Mononuclear cell (primary cell): ENCODE data around the gene LHFPL2. TPM values are rescaled to one million over a fixed set of nuclear protein-coding genes. Genes with fewer than 3 reads are reported as not detected.
"Not testable (repeated sequence)": the region's sequence is repeated elsewhere in the genome, so short reads cannot be mapped to it uniquely, and the experiment has no call there.

Experiments used
- H3K27me3 ChIP-seq: 2 replicates; pipeline ENCODE4 v1.6.0; 2011; ENCODE audit warnings: low read length, control low read depth; ENCODE audit not compliant: insufficient read depth
- H3K4me1 ChIP-seq: 2 replicates; pipeline ENCODE4 v1.5.1; 2011; ENCODE audit warnings: mild to moderate bottlenecking, low read length, control low read depth; ENCODE audit not compliant: insufficient read depth
- H3K4me3 ChIP-seq: 2 replicates; pipeline ENCODE4 v1.5.1; 2011; ENCODE audit warnings: mild to moderate bottlenecking, low read length, moderate library complexity
- H3K9me3 ChIP-seq: 2 replicates; pipeline ENCODE4 v1.5.1; 2011; ENCODE audit warnings: low read depth, mild to moderate bottlenecking, control low read depth, low read length
- total RNA-seq: library from RNA; depleted of rRNA; stranded (reverse); fragments of >200 nt; gene quantifications from one replicate; pipeline ENCODE4 v1.2.3, GENCODE V29; 2012

Gene LHFPL2
- total RNA-seq, 1 donor, result 9.4 TPM

GRCh38 chr5:78624992-78625391, 23.6 kb downstream of the LHFPL2 start:
- Histone ChIP-seq H3K4me3 (no peak overlapping the region), H3K4me1 (peaks cover 5% of the 10 kb centered on the region), H3K9me3 (no peaks in the 10 kb centered on the region), H3K27me3 (no peaks in the 10 kb centered on the region)

DNA sequence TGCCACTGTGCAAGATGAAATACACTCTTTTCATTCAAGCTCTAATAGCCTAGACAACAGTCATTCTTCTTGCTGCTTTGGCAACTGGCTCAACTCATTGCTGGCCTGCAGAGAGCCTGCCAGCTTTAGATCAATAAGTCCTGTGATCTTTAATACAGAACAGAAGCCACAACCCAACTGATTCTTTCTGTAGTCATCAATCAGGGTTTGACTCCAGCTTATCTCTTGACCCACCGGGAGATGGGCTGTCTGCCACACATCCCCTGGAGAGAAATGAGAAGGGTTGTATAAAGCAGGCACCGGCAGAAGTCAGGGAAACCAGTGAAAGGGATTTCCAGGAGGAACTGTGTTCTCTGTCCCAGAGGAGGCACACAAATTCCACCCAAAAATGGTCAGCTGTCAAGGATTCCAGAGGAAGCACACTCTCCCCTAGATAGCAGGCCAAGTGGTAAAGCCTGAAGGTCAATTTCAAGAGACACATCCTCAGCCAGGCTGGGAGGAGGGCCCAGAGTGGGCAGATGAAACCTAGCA, 24.5 kb downstream of the LHFPL2 start:
- Histone ChIP-seq H3K4me1 (peaks cover 5% of the 10 kb centered on the region), H3K9me3 (no peaks in the 10 kb centered on the region), H3K4me3 (no peak overlapping the region), H3K27me3 (no peaks in the 10 kb centered on the region)

- Histone ChIP-seq H3K27me3 (no peaks in the 10 kb centered on the region), H3K4me1 (no peaks in the 10 kb centered on the region), H3K9me3 (no peaks in the 10 kb centered on the region)
Measured at GRCh38 chr5:78622302-78622971, 26.1 kb downstream of the LHFPL2 start.

GRCh38 chr5:78621291-78621738, 27.3 kb downstream of the LHFPL2 start:
- Histone ChIP-seq H3K4me1 (no peaks in the 10 kb centered on the region), H3K9me3 (no peaks in the 10 kb centered on the region), H3K4me3 (no peak overlapping the region), H3K27me3 (no peaks in the 10 kb centered on the region)

More at GRCh38 chr5:78622302-78622971, 26.1 kb downstream of the LHFPL2 start:
- no peak overlapping the region for H3K4me3 ChIP-seq

DNA sequence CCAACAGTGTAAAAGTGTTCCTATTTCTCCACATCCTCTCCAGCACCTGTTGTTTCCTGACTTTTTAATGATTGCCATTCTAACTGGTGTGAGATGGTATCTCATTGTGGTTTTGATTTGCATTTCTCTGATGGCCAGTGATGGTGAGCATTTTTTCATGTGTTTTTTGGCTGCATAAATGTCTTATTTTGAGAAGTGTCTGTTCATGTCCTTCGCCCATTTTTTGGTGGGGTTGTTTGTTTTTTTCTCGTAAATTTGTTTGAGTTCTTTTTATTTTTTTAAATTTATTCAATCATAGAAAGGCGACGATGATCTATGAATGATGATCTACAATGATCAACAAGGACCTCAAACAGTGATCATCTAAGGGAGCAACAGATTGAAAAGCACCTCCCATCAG, 28.5 kb downstream of the LHFPL2 start:
- not testable (repeated sequence) for H3K9me3 ChIP-seq, H3K4me1 ChIP-seq, H3K4me3 ChIP-seq

GRCh38 chr5:78618303-78618702, 30.3 kb downstream of the LHFPL2 start:
- H3K4me1 ChIP-seq, result no peaks in the 10 kb centered on the region
- H3K27me3 ChIP-seq, result no peaks in the 10 kb centered on the region
- no peaks in the 10 kb centered on the region for H3K9me3 ChIP-seq
- H3K4me3 ChIP-seq, result no peak overlapping the region

More for the DNA sequence above, 28.5 kb downstream of the LHFPL2 start:
- not testable (repeated sequence) for H3K27me3 ChIP-seq

GRCh38 chr5:78615697-78616096, 32.9 kb downstream of the LHFPL2 start:
- Histone ChIP-seq H3K27me3 (no peaks in the 10 kb centered on the region), H3K4me3 (no peak overlapping the region), H3K9me3 (no peaks in the 10 kb centered on the region), H3K4me1 (no peaks in the 10 kb centered on the region)

- Histone ChIP-seq H3K4me1 (no peaks in the 10 kb centered on the region), H3K9me3 (no peaks in the 10 kb centered on the region), H3K27me3 (no peaks in the 10 kb centered on the region), H3K4me3 (no peak overlapping the region)
Measured at GRCh38 chr5:78614816-78615215, 33.8 kb downstream of the LHFPL2 start.

DNA sequence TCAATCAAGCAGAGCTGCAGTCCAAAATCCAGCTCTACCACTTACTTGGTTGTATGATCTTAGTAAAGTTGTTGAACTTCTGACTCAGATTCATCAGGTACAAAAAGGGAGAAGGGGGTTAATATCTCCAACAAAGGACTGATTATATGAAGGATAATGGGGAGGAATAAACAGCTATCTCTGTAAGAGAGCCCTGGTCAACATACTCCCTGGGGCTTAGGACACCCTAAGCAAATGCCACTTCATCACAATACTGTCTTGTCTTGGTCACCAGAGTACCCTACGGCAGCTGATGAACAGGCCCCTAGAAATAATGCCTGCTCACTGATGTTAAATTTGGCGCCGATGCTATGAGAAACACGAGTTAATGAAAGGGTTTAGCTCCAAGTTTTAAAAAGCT, 34.8 kb downstream of the LHFPL2 start:
- no peak overlapping the region for H3K4me3 ChIP-seq
- no peaks in the 10 kb centered on the region for H3K27me3 ChIP-seq
- no peaks in the 10 kb centered on the region for H3K9me3 ChIP-seq
- no peaks in the 10 kb centered on the region for H3K4me1 ChIP-seq

- Histone ChIP-seq H3K27me3 (no peaks in the 10 kb centered on the region), H3K4me1 (no peaks in the 10 kb centered on the region), H3K4me3 (no peak overlapping the region), H3K9me3 (no peaks in the 10 kb centered on the region)
Measured at GRCh38 chr5:78613151-78613533, 35.4 kb downstream of the LHFPL2 start.

DNA sequence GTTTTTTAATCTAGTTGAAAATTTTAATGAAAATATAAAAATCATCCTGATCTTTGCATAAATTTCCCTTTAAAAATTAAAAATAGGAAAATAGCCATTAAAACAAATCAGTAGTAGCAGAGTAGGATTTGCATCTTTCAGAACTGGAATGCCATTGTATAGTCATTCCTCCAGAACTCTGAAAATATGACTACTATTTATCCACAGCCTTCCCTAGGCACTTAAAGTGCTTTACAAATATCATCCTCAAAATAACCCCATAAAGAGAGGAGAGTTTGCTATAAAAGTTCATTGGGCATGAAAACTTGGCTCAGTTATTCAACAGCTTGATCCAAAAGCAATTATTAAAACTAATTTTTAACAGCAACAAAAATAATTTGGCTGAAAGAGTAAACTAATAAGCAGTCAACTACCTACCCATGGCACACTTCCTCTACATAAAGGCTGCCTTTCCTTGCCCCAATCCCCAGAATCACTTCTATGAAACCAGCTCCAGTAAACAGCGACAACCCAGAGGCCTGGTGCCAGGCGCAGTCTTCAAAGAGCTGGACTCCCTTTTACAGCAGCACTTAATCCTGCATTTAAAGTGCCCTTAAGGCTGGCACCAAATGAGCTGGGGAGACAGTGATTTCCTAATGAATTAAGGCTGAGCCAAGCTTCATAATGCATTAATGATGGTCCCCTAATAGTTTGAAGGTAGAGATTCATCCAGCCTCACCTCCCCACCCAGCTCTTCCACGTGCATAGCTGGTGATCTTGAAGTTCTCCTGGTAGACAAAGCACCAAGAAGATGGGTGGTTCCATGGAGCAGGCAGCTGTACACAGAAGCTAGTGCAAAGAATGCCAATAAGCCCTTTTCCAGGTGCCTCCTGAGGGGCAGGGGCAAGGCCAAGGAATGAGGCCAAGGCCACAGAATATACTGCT, 36.1 kb downstream of the LHFPL2 start:
- no peaks in the 10 kb centered on the region for H3K9me3 ChIP-seq
- H3K4me3 ChIP-seq, result no peak overlapping the region
- H3K27me3 ChIP-seq, result no peaks in the 10 kb centered on the region
- H3K4me1 ChIP-seq, result no peaks in the 10 kb centered on the region

DNA sequence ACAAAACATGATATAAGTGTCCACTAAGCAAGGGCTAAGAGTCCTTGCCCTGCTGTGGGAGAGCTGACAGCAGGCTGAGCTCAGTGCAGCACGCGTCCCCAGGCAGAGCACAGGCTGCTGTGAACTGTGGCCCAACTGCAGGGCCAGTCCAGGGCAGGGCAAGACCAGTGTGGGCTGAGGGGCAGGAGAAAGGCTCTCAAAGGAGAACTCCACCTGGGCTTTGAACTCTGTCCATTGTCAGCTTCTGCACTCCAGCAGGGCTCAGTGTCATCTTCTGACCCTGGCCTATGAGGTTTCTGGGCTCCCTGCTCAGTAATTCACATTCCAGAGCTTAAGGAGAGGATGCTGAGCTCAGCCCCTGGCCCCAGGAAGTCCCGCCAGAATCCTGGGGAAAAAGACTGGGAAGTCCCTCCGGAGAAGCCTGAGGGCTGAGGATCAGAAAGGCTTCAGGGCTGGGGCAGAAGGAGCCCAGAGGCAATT, 37.4 kb downstream of the LHFPL2 start:
- no peaks in the 10 kb centered on the region for H3K9me3 ChIP-seq

GRCh38 chr5:78610636-78611035, 37.9 kb downstream of the LHFPL2 start:
- Histone ChIP-seq H3K4me3 (no peak overlapping the region), H3K9me3 (no peaks in the 10 kb centered on the region), H3K27me3 (no peaks in the 10 kb centered on the region), H3K4me1 (no peaks in the 10 kb centered on the region)

More for the DNA sequence above, 37.4 kb downstream of the LHFPL2 start:
- Histone ChIP-seq H3K4me3 (no peak overlapping the region), H3K27me3 (no peaks in the 10 kb centered on the region), H3K4me1 (no peaks in the 10 kb centered on the region)

GRCh38 chr5:78610163-78610583, 38.4 kb downstream of the LHFPL2 start:
- Histone ChIP-seq H3K27me3 (no peaks in the 10 kb centered on the region), H3K4me1 (no peaks in the 10 kb centered on the region), H3K9me3 (no peaks in the 10 kb centered on the region), H3K4me3 (no peak overlapping the region)

DNA sequence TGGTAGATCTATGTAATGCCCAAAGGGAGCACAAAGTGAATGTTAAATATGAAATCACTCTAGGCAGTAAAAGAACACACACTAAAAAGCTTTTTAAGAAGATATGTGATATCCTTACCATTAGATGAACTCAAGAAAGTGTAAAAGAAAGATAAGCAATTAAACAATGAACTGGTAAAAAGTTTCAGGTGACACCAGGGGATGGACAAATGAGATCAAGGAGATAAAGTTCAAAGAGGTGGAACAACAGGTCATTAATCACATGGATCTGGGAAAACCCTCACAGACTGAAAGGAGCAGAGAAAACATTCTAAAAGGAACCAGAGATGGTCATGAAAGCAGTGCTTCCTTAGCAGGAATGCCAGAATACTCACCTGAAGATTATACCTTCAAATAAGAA, 40.7 kb downstream of the LHFPL2 start:
- Histone ChIP-seq H3K9me3 (no peaks in the 10 kb centered on the region), H3K4me1 (no peaks in the 10 kb centered on the region), H3K27me3 (no peaks in the 10 kb centered on the region), H3K4me3 (no peak overlapping the region)
